HepG2 (cell line): ENCODE measurements around the gene ZBTB46. TPM values are rescaled to one million over a fixed set of nuclear protein-coding genes. Genes with fewer than 3 reads are reported as not detected.

ENCODE experiments used
- ATAC-seq: fragments of 200-7000 bp; cut with Tn5 transposase; 3 replicates; pipeline ENCODE4 v1.9.1; 2020; ENCODE audit warnings: mild to moderate bottlenecking, moderate library complexity
- BruUV-seq: library from RNA; stranded (reverse); fragments of 400-500 nt; replicated peaks from 2 replicates; lab custom pipeline; 2021; lab: Mats Ljungman, UMichigan
- CTCF ChIA-PET: fragments of 300-600 bp; formaldehyde crosslinking; extraction: SDS; loops from one replicate; lab custom pipeline; 2021; ENCODE audit warnings: low total read pairs, inconsistent platforms, low intra/inter-chr PET ratio; lab: Yijun Ruan, JAX
- POLR2A ChIA-PET: fragments of 350-600 bp; sonication (Branson Sonifier 250); formaldehyde crosslinking; loops from one replicate; lab custom pipeline; 2020; ENCODE audit warnings: antibody characterized with exemption, inconsistent platforms; lab: Yijun Ruan, JAX
- DNase-seq: peaks from one replicate; pipeline ENCODE4 v3.0.0-alpha.2; 2015; ENCODE audit warnings: low spot score
- FAIRE-seq: peaks from 3 replicates; lab custom pipeline; 2011; peaks lifted over from hg19 to GRCh38; lab: Jason Lieb, UNC
- H2AFZ ChIP-seq: one replicate; pipeline ENCODE4 v1.6.1; 2011; ENCODE audit warnings: low read length, inconsistent platforms
- H3K27ac ChIP-seq: fragments of 300-600 bp; 3 replicates; pipeline ENCODE4 v1.8.0; 2011; ENCODE audit warnings: mixed run types, mild to moderate bottlenecking, mixed read lengths, low read length, inconsistent platforms; ENCODE audit not compliant: insufficient read depth; ENCODE audit errors: extremely low read length
- H3K27me3 ChIP-seq, 2 experiments: fragments of 200-600 bp in 1 of 2; 2 replicates in 1 of 2; 3 replicates in 1 of 2; pipeline versions ENCODE4 v1.6.0 to v1.8.0; 2011; ENCODE audit warnings: low read length in 2 of 2, mild to moderate bottlenecking in 2 of 2, moderate library complexity in 2 of 2, inconsistent platforms in 1 of 2; ENCODE audit not compliant: insufficient read depth in 2 of 2, control insufficient read depth in 1 of 2
- H3K36me3 ChIP-seq, 2 experiments: fragments of 200-600 bp in 1 of 2; replicated peaks in 1 of 2; 2 replicates in 1 of 2; 3 replicates in 1 of 2; pipeline versions ENCODE4 v1.5.1 to v1.8.0; 2011; ENCODE audit warnings: low read length in 2 of 2, inconsistent platforms in 1 of 2; ENCODE audit not compliant: insufficient read depth in 2 of 2, control insufficient read depth in 1 of 2
- H3K4me1 ChIP-seq: 2 replicates; pipeline ENCODE4 v1.5.1; 2012; ENCODE audit warnings: low read length, inconsistent platforms; ENCODE audit not compliant: insufficient read depth
- H3K4me2 ChIP-seq: 2 replicates; pipeline ENCODE4 v1.6.0; 2011; ENCODE audit warnings: low read depth, low read length, inconsistent platforms
- H3K4me3 ChIP-seq, 3 experiments: fragments of 200-600 bp in 1 of 3; sonication (generic), shearing (Covaris generic) in 1 of 3; replicated peaks in 1 of 3; 2 replicates each; pipeline ENCODE4 v1.5.1; 2011 to 2016; ENCODE audit warnings: low read length in 3 of 3, inconsistent platforms in 2 of 3, low read depth in 2 of 3, mild to moderate bottlenecking in 2 of 3, control low read depth in 1 of 3, mixed read lengths in 1 of 3; ENCODE audit not compliant: insufficient read depth in 1 of 3
- H3K79me2 ChIP-seq: one replicate; pipeline ENCODE4 v1.6.1; 2011; ENCODE audit warnings: low read length, inconsistent platforms; ENCODE audit not compliant: insufficient read depth
- H3K9ac ChIP-seq: 2 replicates; pipeline ENCODE4 v1.6.0; 2011; ENCODE audit warnings: mild to moderate bottlenecking, low read depth, low read length, inconsistent platforms; ENCODE audit not compliant: insufficient read depth
- H3K9me3 ChIP-seq: 2 replicates; pipeline ENCODE4 v1.5.1; 2012; ENCODE audit warnings: mild to moderate bottlenecking, low read length
- H4K20me1 ChIP-seq: 2 replicates; pipeline ENCODE4 v1.6.0; 2011; ENCODE audit warnings: inconsistent platforms, mild to moderate bottlenecking, low read length, moderate library complexity; ENCODE audit not compliant: insufficient read depth
- AGO2 ChIP-seq: fragments of 200-400 bp; formaldehyde crosslinking; optimal IDR thresholded peaks from 2 replicates; pipeline ENCODE3; 2017; ENCODE audit warnings: mild to moderate bottlenecking, low read depth, low read length, moderate library complexity
- HOXA3 ChIP-seq: sonication (generic); formaldehyde crosslinking; IDR thresholded peaks from 2 replicates; pipeline ENCODE4 v1.5.0; 2020; ENCODE audit warnings: missing genetic modification reagents
- KDM5B ChIP-seq: sonication (generic); formaldehyde crosslinking; IDR thresholded peaks from 2 replicates; pipeline ENCODE4 v1.4.0; 2020; ENCODE audit warnings: missing genetic modification reagents, mild to moderate bottlenecking, borderline replicate concordance
- NR1H2 ChIP-seq: sonication (generic); formaldehyde crosslinking; IDR thresholded peaks from 2 replicates; pipeline ENCODE4 v1.8.1; 2022; ENCODE audit warnings: low read depth, missing genetic modification reagents, borderline replicate concordance
- NR3C1 ChIP-seq: sonication (generic); formaldehyde crosslinking; IDR thresholded peaks from 2 replicates; pipeline ENCODE4 v1.4.0; 2020; ENCODE audit warnings: missing genetic modification reagents
- ZNF224 ChIP-seq: sonication (generic); formaldehyde crosslinking; IDR thresholded peaks from 2 replicates; pipeline ENCODE4 v1.5.0; 2020; ENCODE audit warnings: mild to moderate bottlenecking, missing genetic modification reagents
- ZNF546 ChIP-seq: sonication (generic); formaldehyde crosslinking; conservative IDR thresholded peaks from 2 replicates; pipeline ENCODE4 v1.8.1; 2023; ENCODE audit warnings: mild to moderate bottlenecking, missing genetic modification reagents
- ZNF737 ChIP-seq: sonication (generic); formaldehyde crosslinking; IDR thresholded peaks from 2 replicates; pipeline ENCODE4 v1.5.0; 2020; ENCODE audit warnings: missing genetic modification reagents, mild to moderate bottlenecking, borderline replicate concordance
- WGBS: methylation state at CpG from one replicate; pipeline ENCODE4 v1.1.6; 2017; ENCODE audit warnings: low lambda C conversion rate; 5-methylcytosine and 5-hydroxymethylcytosine counted together
- in situ Hi-C: cut with HindIII; loops from 2 replicates; pipeline ENCODE4 v1.10.0; 2017; ENCODE audit warnings: low pct_unique_long_range_greater_than_20kb; ENCODE audit not compliant: extremely low pct_ligation_motif_present
- intact Hi-C: fragments of 100-400 bp; cut with micrococcal nuclease; formaldehyde crosslinking; loops from one replicate; pipeline ENCODE4 v1.10.0; 2022; ENCODE audit not compliant: unreplicated experiment
- polyA plus RNA-seq, 8 experiments: library from polyadenylated mRNA; depleted of rRNA in 3 of 8; stranded (reverse) in 7 of 8; unstranded in 1 of 8; fragments of >200 nt; fragmentation: Illumina TruSeq in 4 of 8; extraction: Trizol in 4 of 8; gene quantifications; 2 replicates each; pipeline versions ENCODE4 v1.2.1 to v1.2.3, GENCODE V29; 2011 to 2016; ENCODE audit warnings: low read depth in 4 of 8, missing spikeins in 1 of 8, mixed read lengths in 1 of 8; ENCODE audit not compliant: insufficient read depth in 1 of 8
- total RNA-seq, 5 experiments: library from RNA; depleted of rRNA; stranded (reverse); fragments of >200 nt; fragmentation: Illumina TruSeq; extraction: Trizol; gene quantifications; 2 replicates each; pipeline ENCODE4 v1.2.3, GENCODE V29; 2016; ENCODE audit warnings: low read depth in 1 of 5
- TF ChIP-seq, protein P1 (sequence below): sonication (generic); formaldehyde crosslinking; IDR thresholded peaks from 2 replicates; pipeline ENCODE4 v1.5.1; 2020; ENCODE audit warnings: mild to moderate bottlenecking, missing genetic modification reagents
- TF ChIP-seq, protein P2 (sequence below), 2 experiments: sonication (generic) in 1 of 2; formaldehyde crosslinking in 1 of 2; IDR thresholded peaks; 2 replicates each; pipeline versions ENCODE4 v1.6.1 to v1.9.0; 2014 to 2022; ENCODE audit warnings: antibody characterized with exemption in 1 of 2, borderline replicate concordance in 1 of 2, inconsistent platforms in 1 of 2, low read depth in 1 of 2, missing genetic modification reagents in 1 of 2

ZBTB46 gene
- total and polyA plus RNA-seq, 2 of the 13 experiments (the other 11 are each of a cell fraction or from before 2014, with no cell fraction given), result 1.6 to 13.5 TPM

GRCh38 chr20:63748934-63749270, 82.2 kb downstream of the ZBTB46 start:
- H3K27ac ChIP-seq, result no peak overlapping the region
- in situ Hi-C loops (no loop called here), intact Hi-C loops (loop anchor here (10.0 kb wide), 1 partner anchor 116 kb away; the partner anchor contains the start of genes ABHD16B and TPD52L2)
- no peak overlapping the region for H2AFZ ChIP-seq
- no peaks in the 10 kb centered on the region for H4K20me1 ChIP-seq
- POLR2A ChIA-PET, result interaction anchor here (1.7 to 5.1 kb wide), 3 partner anchors 8 to 116 kb away, joined by 3 to 28 read pairs (median 11); partner anchors contain the start of genes LIME1, SLC2A4RG and TPD52L2
- DNase-seq, result no peak
- no peak overlapping the region for H3K4me2 ChIP-seq
- TF ChIP-seq NR1H2 (CRISPR knock-in tag) (no peak), KDM5B (CRISPR knock-in tag) (no peak), ZNF224 (CRISPR knock-in tag) (no peak), ZNF546 (no peak), HOXA3 (0 out of 2 replicates have a peak, but pooled peaks have one; percentile 23), NR3C1 (CRISPR knock-in tag) (no peak), ZNF737 (CRISPR knock-in tag) (0 out of 2 replicates have a peak, but pooled peaks have one; percentile 4), AGO2 (no peak)
- TF ChIP-seq, protein P1, sequence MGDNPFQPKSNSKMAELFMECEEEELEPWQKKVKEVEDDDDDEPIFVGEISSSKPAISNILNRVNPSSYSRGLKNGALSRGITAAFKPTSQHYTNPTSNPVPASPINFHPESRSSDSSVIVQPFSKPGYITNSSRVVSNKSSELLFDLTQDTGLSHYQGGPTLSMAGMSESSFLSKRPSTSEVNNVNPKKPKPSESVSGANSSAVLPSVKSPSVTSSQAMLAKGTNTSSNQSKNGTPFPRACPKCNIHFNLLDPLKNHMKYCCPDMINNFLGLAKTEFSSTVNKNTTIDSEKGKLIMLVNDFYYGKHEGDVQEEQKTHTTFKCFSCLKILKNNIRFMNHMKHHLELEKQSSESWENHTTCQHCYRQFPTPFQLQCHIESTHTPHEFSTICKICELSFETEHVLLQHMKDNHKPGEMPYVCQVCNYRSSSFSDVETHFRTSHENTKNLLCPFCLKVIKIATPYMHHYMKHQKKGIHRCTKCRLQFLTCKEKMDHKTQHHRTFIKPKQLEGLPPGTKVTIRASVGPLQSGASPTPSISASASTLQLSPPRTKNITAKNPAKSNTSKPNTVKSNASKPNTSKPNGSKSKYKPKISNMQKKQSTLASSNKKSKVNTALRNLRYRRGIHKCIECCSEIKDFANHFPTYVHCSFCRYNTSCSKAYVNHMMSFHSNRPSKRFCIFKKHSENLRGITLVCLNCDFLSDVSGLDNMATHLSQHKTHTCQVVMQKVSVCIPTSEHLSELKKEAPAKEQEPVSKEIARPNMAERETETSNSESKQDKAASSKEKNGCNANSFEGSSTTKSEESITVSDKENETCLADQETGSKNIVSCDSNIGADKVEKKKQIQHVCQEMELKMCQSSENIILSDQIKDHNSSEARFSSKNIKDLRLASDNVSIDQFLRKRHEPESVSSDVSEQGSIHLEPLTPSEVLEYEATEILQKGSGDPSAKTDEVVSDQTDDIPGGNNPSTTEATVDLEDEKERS (CRISPR knock-in tag), result no peak
- TF ChIP-seq, protein P2, sequence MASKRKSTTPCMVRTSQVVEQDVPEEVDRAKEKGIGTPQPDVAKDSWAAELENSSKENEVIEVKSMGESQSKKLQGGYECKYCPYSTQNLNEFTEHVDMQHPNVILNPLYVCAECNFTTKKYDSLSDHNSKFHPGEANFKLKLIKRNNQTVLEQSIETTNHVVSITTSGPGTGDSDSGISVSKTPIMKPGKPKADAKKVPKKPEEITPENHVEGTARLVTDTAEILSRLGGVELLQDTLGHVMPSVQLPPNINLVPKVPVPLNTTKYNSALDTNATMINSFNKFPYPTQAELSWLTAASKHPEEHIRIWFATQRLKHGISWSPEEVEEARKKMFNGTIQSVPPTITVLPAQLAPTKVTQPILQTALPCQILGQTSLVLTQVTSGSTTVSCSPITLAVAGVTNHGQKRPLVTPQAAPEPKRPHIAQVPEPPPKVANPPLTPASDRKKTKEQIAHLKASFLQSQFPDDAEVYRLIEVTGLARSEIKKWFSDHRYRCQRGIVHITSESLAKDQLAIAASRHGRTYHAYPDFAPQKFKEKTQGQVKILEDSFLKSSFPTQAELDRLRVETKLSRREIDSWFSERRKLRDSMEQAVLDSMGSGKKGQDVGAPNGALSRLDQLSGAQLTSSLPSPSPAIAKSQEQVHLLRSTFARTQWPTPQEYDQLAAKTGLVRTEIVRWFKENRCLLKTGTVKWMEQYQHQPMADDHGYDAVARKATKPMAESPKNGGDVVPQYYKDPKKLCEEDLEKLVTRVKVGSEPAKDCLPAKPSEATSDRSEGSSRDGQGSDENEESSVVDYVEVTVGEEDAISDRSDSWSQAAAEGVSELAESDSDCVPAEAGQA (IDR thresholded peaks at IDR 0.05; ENCODE audit: low read depth), result no peak
- TF ChIP-seq, protein P2 (CRISPR knock-in tag; IDR thresholded peaks at IDR 0.05; ENCODE audit: borderline replicate concordance), result no peak
- TF ChIP-seq, all 625 proteins: peak for 2
- peaks cover 59% of the 10 kb centered on the region for H3K4me1 ChIP-seq
- H3K4me3 ChIP-seq, result no peak overlapping the region
- H3K9me3 ChIP-seq, result no peaks in the 10 kb centered on the region
- no peaks in the 10 kb centered on the region; a peak in 1 of 5 replicates for H3K27me3 ChIP-seq
- peaks cover 1% of the 10 kb centered on the region in 2 experiments; a peak in 2 of 5 replicates for H3K36me3 ChIP-seq
- no peak for FAIRE-seq
- H3K9ac ChIP-seq, result no peak overlapping the region
- 71% methylated on average over 11 of the region's 11 CpGs for WGBS
- no peaks in the 10 kb centered on the region for H3K79me2 ChIP-seq
- CTCF ChIA-PET, result no interaction called here
- no TSS peak for BruUV-seq
- ATAC-seq, result no peak
